WERI-Rb-1 (cell line): ENCODE measurements around the gene ERP44.
"Not testable (repeated sequence)": the region's sequence is repeated elsewhere in the genome, so short reads cannot be mapped to it uniquely, and the experiment has no call there.

Source experiments
- DNase-seq: peaks from one replicate; pipeline ENCODE4 v3.0.0-alpha.2; 2020
- H3K27ac ChIP-seq: fragments of 250-450 bp; sonication (Bioruptor Pico); 2 replicates; pipeline ENCODE4 v1.5.1; 2020; ENCODE audit warnings: mild to moderate bottlenecking, moderate library complexity
- H3K27me3 ChIP-seq: fragments of 250-450 bp; sonication (Bioruptor Pico); 2 replicates; pipeline ENCODE4 v1.5.1; 2021; ENCODE audit warnings: mild to moderate bottlenecking, low read depth, moderate library complexity; ENCODE audit not compliant: insufficient read depth, severe bottlenecking
- H3K36me3 ChIP-seq: fragments of 250-450 bp; sonication (Bioruptor Pico); 2 replicates; pipeline ENCODE4 v1.5.1; 2020; ENCODE audit warnings: mild to moderate bottlenecking, moderate library complexity
- H3K4me3 ChIP-seq: 2 replicates; pipeline ENCODE4 v1.5.1; 2011; ENCODE audit warnings: low read depth, mild to moderate bottlenecking, control low read depth, low read length
- H3K9me3 ChIP-seq: fragments of 250-450 bp; sonication (Bioruptor Pico); 2 replicates; pipeline ENCODE4 v1.5.1; 2021; ENCODE audit warnings: mild to moderate bottlenecking, moderate library complexity; ENCODE audit not compliant: severe bottlenecking
- CTCF ChIP-seq: IDR thresholded peaks from 2 replicates; pipeline ENCODE4 v1.5.1; 2011; ENCODE audit warnings: low read depth, mild to moderate bottlenecking, control low read depth, inconsistent platforms, low read length

The ERP44 gene

DNA sequence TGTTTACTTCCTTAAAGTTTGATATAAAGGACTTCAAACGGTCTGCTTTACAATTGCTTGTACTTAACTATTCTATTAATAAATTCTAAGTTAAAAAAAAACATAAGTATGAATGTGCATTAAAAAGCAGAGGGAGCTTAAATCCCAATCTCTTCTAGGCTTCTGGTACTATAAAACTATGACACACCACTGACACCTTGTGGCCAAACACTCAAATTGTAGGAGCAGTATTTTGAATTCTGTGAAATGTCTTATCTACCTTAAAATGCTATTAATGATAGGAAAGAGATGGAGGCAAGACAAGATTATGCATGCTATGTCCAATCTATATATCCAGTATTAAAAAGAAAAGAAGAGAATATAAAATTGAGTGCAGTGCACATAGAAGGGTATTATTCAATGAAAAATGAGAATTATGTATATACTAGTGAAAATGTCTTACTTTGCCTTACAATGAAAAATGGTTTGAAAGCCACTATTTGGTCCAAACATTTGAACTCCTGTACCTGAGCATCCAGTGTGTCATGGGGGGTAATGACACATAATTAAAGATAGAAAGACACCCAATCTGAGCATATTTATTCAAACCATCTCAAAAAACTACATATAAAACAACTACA is 87.6 kb downstream of the ERP44 start:
- H3K36me3 ChIP-seq: peaks cover 7% of the 10 kb centered on the region
- peaks cover 3% of the 10 kb centered on the region for H3K9me3 ChIP-seq
- no peak overlapping the region for H3K4me3 ChIP-seq
- DNase-seq: peak; percentile 47
- no peak overlapping the region for H3K27ac ChIP-seq
- TF ChIP-seq CTCF: peak; percentile 50
- H3K27me3 ChIP-seq: no peaks in the 10 kb centered on the region

DNA sequence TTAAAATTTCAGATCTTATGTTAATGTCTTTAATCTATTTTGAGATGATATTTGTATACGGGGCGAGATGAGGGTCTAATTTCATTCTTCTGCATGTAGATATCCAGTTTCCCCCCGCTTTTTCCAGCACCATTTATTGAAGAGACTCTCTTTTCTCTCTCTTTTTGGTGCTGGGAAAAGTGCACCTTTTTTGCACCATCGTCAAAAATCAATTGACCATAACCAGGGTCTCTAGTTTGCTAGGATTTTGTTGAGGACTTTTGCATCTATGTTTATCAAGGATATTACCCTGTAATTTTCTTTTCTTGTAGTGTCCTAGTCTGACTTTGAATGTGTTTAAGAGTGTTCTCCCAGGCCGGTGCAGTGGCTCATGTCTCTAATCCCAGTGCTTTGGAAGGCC is 99.0 kb downstream of the ERP44 start:
- H3K36me3 ChIP-seq: peaks cover 23% of the 10 kb centered on the region
- DNase-seq: no peak
- H3K27ac ChIP-seq: no peak overlapping the region
- H3K9me3 ChIP-seq: peaks cover 4% of the 10 kb centered on the region
- TF ChIP-seq CTCF: no peak
- no peak overlapping the region for H3K4me3 ChIP-seq
- H3K27me3 ChIP-seq: no peaks in the 10 kb centered on the region

DNA sequence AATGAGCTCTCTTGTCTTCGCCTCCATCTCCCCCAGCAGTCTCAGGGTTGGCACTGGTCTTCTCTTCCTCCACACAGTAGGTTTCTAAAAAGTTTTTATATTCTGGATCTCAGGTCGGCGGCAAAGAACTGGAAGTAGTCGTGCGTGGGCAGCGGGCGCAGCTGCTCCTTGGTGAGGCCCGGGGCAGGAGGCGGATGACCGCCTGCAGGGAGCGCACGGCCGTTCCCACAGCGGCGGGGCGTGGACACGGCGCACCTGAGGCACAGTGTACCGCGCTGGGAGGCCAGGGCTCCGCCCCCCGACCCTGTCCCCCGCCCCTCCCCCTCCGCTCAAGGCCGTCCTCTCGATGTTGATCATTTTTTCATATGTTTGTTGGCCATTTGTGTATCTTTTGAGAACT is 99.9 kb downstream of the ERP44 start:
- Histone ChIP-seq H3K27me3 (no peaks in the 10 kb centered on the region), H3K36me3 (peaks cover 14% of the 10 kb centered on the region), H3K4me3 (no peak overlapping the region), H3K27ac (no peak overlapping the region), H3K9me3 (peaks cover 8% of the 10 kb centered on the region)
- no peak for TF ChIP-seq CTCF
- DNase-seq: no peak

GRCh38 chr9:99998266-99998665 is 100.5 kb downstream of the ERP44 start:
- H3K36me3 ChIP-seq: peaks cover 9% of the 10 kb centered on the region
- no peak for TF ChIP-seq CTCF
- H3K27me3 ChIP-seq: no peaks in the 10 kb centered on the region
- H3K4me3 ChIP-seq: no peak overlapping the region
- no peak overlapping the region for H3K27ac ChIP-seq
- H3K9me3 ChIP-seq: peaks cover 10% of the 10 kb centered on the region
- no peak for DNase-seq

DNA sequence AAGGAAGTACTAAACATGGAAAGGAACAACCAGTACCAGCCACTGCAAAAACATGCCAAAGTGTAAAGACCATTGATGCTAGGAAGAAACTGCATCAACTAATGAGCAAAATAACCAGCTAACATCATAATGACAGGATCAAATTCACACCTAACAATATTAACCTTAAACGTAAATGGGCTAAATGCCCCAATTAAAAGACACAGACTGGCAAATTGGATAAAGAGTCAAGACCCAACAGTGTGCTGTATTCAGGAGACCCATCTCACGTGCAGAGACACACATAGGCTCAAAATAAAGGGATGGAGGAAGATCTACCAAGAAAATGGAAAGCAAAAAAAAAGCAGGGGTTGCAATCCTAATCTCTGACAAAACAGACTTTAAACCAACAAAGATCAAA is 108.3 kb downstream of the ERP44 start:
- DNase-seq, H3K4me3 ChIP-seq, H3K36me3 ChIP-seq, H3K27me3 ChIP-seq, H3K27ac ChIP-seq: not testable (repeated sequence)
- peaks cover 22% of the 10 kb centered on the region for H3K9me3 ChIP-seq

GRCh38 chr9:99986642-99987041 is 112.2 kb downstream of the ERP44 start:
- Histone ChIP-seq H3K9me3 (peaks cover 10% of the 10 kb centered on the region), H3K27ac (no peak overlapping the region), H3K27me3 (no peaks in the 10 kb centered on the region), H3K36me3 (peaks cover 7% of the 10 kb centered on the region), H3K4me3 (no peak overlapping the region)
- no peak for DNase-seq
- TF ChIP-seq CTCF: no peak
